NCI-H1417 (cell line): Measurements from ENCODE around the gene COPE.
A peak's percentile ranks its signal among the peaks of the same experiment; 100 is the strongest.

Source experiments
- DNase-seq, 3 experiments: peaks; one replicate each; lab custom pipeline; 2025; lab: John Stamatoyannopoulos, UW

COPE gene

DNA sequence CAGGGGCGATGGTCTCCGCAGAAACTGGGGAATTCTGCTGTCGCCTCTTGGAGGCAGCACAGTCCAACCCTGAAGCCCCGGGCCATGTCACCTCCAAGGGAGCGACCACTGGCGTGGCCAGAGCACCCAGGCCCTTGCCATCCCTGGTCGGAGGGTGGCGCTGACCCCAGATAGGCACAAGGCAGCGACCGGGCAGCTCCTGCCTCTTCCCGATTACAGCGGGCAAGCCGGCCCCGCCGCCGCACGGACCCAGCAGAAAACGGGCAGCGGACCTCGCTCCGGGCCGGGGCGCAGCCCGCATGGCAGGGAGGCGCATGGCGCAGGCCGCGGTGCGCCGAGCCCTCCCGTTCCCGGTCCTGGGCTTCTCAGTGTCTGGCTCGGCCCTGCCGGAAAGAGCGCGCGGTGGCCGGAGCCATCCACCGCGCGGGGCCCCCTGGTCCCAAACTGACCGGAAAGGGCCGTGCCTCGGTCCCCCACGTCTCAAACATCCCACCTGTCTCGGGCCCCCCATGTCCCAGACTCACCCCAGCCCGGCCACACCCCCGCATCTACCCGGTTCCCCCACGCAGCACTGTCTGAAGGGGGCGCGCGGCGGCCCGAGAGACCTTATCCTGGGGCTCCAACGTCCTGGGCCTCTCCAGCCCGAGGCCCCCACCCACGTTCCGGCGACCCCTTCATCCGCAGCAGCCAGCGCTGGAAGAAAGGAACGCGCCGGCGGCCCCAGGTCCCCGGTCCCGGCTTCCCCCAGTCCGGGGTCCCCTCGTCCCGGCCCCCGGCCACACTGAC, 24.0 kb downstream of the COPE start:
- DNase-seq = peak in 2 of 3 experiments; percentile 67 to 72

- DNase-seq = peak in 2 of 3 experiments; percentile 73 to 89
These were observed 24.7 kb downstream of the COPE start for GRCh38 chr19:18894254-18895037.

- no peak for DNase-seq
These were observed 25.5 kb downstream of the COPE start for GRCh38 chr19:18893587-18894253.

GRCh38 chr19:18889949-18890745, 29.0 kb downstream of the COPE start:
- no peak for DNase-seq

DNA sequence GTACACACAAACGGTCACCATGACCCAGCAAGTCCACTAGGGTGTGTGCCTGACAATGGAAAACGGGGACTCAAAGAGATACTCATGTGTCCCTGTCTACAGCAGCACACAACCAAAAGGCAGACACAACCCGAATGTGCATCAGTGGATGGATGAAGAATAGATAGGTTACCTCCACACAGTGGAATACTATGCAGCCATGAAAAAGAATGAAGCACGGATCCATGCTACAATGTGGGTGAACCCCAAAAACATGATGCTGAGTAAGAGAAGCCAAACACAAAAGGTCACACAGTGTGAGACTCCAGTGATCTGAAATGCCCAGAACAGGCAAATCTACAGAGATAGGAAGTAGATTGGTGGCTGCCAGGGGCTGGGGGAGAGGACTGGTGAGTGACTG, 32.2 kb downstream of the COPE start:
- no peak for DNase-seq

GRCh38 chr19:18883526-18884304, 35.5 kb downstream of the COPE start:
- no peak for DNase-seq

DNA sequence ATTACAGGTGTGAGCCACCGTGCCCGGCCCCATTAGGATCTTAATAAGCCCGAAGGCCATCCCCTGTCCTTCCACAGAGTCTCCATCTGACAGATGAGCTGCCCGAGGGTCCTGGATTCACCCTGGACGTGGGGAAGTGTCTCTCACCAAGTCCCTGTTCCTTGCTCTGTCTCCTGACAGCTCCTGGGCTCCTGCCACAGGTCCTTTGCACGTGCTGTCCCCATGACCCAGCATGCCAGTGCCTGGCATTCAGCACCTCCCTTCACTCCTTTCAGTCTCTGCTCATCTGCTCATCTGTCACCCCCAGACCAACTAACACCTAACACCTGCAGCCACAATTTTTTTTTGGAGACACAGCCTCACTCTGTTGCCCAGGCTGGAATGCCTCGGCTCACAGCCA, 37.7 kb downstream of the COPE start:
- DNase-seq = no peak

DNA sequence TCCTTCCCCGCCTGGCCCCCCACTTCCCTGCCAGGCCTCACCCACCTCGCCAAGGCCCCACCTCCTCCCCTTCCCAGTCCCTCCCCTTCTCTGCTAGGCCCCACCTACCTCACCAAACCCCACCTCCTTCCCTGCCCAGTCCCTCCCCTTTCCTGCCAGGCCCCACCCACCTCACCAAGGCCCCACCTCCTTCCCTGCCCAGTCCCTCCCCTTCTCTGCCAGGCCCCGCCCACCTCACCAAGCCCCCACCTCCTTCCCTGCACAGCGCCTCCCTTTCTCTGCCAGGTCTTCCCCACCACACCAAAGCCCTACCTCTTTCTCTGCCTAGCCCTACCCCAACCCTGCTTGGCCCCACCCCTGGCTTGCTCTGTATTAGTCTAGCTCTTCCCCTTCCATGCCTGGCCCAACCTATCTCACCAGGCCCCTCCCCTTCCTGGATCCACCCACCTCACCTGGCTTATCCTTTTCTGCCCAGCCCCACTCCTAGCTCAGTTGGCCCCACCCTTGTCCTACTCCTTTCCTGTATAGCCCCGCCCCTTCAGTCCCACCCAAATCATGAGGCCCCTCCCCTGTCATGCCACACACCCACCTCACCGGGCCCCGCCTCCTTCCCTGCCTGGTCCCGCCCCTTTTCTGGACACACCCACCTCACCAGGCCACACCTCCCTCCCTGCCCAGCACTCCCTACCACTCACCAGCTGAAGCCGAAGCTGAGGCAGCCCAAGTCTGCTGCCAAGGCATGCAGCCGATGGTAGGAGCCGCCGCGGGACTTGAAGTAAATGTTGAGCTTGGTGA, 39.4 kb downstream of the COPE start:
- DNase-seq = peak in 2 of 3 experiments; percentile 18 to 31

GRCh38 chr19:18878858-18879578, 40.2 kb downstream of the COPE start:
- DNase-seq = no peak

GRCh38 chr19:18878058-18878797, 41.0 kb downstream of the COPE start:
- DNase-seq = no peak

GRCh38 chr19:18876865-18877264, 42.3 kb downstream of the COPE start:
- no peak for DNase-seq

DNA sequence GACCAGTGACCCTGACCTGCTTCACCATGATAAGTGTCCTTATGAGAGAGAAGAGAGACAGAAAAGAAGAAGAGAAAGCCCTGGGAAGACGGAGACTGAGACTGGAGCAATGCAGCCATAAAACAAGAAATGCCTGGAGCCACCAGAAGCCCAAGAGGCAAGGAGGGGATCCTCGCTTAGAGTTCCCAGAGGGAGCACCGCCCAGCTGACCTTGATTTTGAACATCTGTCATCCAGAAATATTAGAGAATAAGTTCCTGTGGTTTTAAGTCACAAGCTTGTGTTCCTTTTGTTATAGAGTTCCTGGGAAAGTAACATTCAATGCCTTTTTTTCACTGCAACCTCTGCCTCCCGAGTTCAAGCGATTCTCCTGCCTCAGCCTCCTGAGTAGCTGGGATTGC, 43.5 kb downstream of the COPE start:
- no peak for DNase-seq

DNA sequence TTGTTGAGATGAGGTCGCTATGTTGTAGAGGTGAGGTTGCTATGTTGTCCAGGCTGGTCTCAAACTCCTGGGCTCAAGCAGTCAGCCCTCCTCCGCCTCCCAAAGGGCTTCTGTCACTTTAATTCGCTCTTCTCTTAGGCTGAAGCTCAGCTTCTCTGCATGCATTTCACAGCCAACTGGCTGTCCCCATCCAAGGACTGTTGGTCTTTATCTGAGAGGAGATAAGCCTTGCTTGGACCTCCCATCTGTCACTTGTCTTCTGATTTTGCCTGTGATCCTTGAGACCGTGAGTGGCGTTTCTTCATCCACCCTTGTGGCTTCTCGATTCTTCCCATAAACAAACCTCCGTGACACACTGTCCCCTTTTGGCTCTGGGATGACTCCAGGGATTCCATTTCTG, 47.6 kb downstream of the COPE start:
- DNase-seq = no peak

GRCh38 chr19:18870531-18871172, 48.5 kb downstream of the COPE start:
- no peak for DNase-seq

GRCh38 chr19:18869781-18870530, 49.2 kb downstream of the COPE start:
- DNase-seq = no peak

DNA sequence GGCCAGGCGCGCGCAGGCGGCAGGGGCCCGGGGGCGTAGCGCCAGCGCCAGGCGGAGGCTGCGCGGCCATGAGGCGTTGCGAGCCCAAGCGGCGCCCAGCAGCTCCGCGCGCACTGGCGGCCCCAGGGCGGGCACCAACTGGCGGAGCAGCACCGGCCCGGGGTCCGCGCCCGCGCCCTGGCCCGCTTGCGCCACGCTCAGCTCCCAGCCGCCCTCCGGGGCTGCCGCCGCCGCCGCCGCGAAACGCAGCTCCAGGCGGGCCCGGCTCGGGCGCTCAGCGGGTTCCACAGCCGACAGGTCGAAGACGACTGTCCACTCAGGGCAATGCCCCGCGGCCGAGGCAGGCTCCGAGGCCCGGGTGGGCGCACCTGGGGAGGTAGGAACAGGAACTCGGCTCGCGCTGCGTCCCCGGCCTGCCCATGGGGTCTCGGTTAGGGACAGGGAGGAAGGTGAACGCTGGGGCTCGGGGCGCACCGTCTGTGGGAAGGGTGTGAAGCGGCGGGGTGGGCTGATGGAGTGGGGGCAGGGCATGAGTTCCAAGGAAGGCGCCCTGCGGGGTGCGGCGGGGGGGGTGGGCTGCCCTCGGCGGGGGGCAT, 50.1 kb downstream of the COPE start:
- no peak for DNase-seq

- DNase-seq = no peak
These were observed 50.7 kb downstream of the COPE start for GRCh38 chr19:18868380-18869022.
